Tibial nerve (tissue), 4 donors: ENCODE results near the gene SCO1.

Experiments
- EP300 ChIP-seq, 2 donors: sonication (generic); formaldehyde crosslinking; IDR thresholded peaks; one replicate each; pipeline ENCODE4 v1.6.1; 2017; ENCODE audit warnings: antibody characterized with exemption in 2 of 2, mild to moderate bottlenecking in 1 of 2
- TF ChIP-seq, protein P1 (sequence below), 5 experiments: fragments of 200-600 bp in 3 of 5; fragments of 450-650 bp in 2 of 5; sonication (generic) in 3 of 5; IDR thresholded peaks; one replicate each; pipeline ENCODE4 v1.5.1; 2016 to 2019; ENCODE audit warnings: antibody characterized with exemption in 5 of 5, mild to moderate bottlenecking in 3 of 5, moderate library complexity in 2 of 5

DNA sequence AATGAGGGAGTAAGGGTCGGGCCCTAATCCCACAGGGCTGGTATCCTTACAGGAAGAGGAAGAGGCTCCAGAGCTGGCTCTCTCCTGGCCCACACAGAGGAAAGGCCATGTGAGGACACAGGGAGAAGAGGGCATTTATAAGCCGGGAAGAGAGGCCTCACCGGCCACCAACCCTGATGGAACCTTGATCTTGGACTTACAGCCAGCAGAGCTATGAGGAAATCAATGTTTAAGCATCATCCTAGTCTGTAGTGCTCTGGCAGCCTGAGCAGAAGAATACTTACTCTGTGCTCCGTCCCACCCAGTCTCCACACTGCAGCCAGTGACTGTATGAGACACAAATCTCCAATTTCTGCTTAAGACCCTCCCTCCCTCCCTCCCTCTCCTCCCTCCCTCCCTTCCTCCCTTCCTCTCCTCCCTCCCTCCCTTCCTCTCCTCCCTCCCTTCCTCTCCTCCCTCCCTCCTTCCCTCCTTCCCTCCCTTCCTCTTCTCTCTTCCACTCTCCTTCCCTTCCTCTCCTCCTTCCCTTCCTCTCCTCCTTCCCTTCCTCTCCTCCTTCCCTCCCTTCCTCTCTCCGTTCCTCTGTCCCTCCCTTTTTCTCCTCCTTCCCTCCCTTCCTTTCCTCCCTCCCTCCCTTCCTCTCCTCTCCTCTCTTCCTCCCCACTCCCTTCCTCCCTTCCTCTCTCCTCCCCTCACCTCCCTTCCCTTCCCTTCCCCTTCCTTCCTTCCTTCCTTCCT lies 41.4 kb upstream of the SCO1 start:
- TF ChIP-seq, protein P1, sequence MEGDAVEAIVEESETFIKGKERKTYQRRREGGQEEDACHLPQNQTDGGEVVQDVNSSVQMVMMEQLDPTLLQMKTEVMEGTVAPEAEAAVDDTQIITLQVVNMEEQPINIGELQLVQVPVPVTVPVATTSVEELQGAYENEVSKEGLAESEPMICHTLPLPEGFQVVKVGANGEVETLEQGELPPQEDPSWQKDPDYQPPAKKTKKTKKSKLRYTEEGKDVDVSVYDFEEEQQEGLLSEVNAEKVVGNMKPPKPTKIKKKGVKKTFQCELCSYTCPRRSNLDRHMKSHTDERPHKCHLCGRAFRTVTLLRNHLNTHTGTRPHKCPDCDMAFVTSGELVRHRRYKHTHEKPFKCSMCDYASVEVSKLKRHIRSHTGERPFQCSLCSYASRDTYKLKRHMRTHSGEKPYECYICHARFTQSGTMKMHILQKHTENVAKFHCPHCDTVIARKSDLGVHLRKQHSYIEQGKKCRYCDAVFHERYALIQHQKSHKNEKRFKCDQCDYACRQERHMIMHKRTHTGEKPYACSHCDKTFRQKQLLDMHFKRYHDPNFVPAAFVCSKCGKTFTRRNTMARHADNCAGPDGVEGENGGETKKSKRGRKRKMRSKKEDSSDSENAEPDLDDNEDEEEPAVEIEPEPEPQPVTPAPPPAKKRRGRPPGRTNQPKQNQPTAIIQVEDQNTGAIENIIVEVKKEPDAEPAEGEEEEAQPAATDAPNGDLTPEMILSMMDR (IDR thresholded peaks at IDR 0.05): no peak
- TF ChIP-seq EP300 (IDR thresholded peaks at IDR 0.05): no peak
